ENCODE measurements around the gene TDRD6. TPM values are rescaled to one million over a fixed set of nuclear protein-coding genes. Genes with fewer than 3 reads are reported as not detected.

Gene TDRD6
- total RNA-seq, 1 donor from 2014 or later: not detected

- Mint-ChIP-seq H3K36me3 (ENCODE audit: low read depth) (no peaks in the 10 kb centered on the region), H3K9me3 (no peaks in the 10 kb centered on the region), H3K27me3 (ENCODE audit: insufficient read depth) (peaks cover 45% of the 10 kb centered on the region), H3K4me3 (no peak overlapping the region), H3K4me1 (ENCODE audit: low read depth) (peaks cover 11% of the 10 kb centered on the region), H3K27ac (no peak overlapping the region)
- DNase-seq (ENCODE audit: low spot score): no peak
- intact Hi-C loops (cut with micrococcal nuclease): no loop called here
Observed at GRCh38 chr6:46655803-46656202, 31.9 kb upstream of the TDRD6 start.

- intact Hi-C loops (cut with micrococcal nuclease): no loop called here
- peaks cover 30% of the 10 kb centered on the region for H3K27me3 Mint-ChIP-seq (ENCODE audit: insufficient read depth)
- H3K9me3 Mint-ChIP-seq: no peaks in the 10 kb centered on the region
Observed at GRCh38 chr6:46657642-46658041, 30.0 kb upstream of the TDRD6 start.

DNA sequence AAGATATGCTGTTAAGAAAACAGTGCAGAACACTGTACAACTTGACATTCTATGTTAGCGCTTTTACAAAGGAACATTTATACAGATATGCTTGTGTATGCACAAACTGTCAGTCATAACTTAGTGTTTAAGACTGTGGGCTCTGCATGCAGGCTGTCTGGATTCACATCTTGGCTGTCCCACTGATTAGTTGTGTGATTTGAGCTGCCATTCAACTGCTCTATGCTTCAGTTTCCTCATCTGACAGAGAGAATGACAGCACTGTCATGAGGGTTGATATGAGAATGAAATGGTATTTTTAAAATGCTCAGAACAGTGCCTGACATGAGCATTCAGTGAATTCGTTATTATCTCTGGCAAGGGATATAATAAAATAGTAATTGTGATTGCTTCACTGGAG, 26.2 kb upstream of the TDRD6 start:
- Mint-ChIP-seq H3K27ac (no peak overlapping the region), H3K27me3 (ENCODE audit: insufficient read depth) (peaks cover 4% of the 10 kb centered on the region), H3K4me1 (ENCODE audit: low read depth) (no peaks in the 10 kb centered on the region), H3K4me3 (no peak overlapping the region), H3K9me3 (no peaks in the 10 kb centered on the region), H3K36me3 (ENCODE audit: low read depth) (no peaks in the 10 kb centered on the region)
- intact Hi-C loops (cut with micrococcal nuclease): no loop called here
- DNase-seq (ENCODE audit: low spot score): no peak

More at GRCh38 chr6:46657642-46658041, 30.0 kb upstream of the TDRD6 start:
- DNase-seq (ENCODE audit: low spot score): no peak
- Mint-ChIP-seq H3K4me1 (ENCODE audit: low read depth) (peaks cover 3% of the 10 kb centered on the region), H3K27ac (no peak overlapping the region), H3K4me3 (no peak overlapping the region), H3K36me3 (ENCODE audit: low read depth) (no peaks in the 10 kb centered on the region)

- H3K4me3 Mint-ChIP-seq: no peak overlapping the region
- peaks cover 2% of the 10 kb centered on the region for H3K27me3 Mint-ChIP-seq (ENCODE audit: insufficient read depth)
- H3K4me1 Mint-ChIP-seq (ENCODE audit: low read depth): no peaks in the 10 kb centered on the region
- intact Hi-C loops (cut with micrococcal nuclease): no loop called here
- no peak for DNase-seq (ENCODE audit: low spot score)
- H3K36me3 Mint-ChIP-seq (ENCODE audit: low read depth): no peaks in the 10 kb centered on the region
- H3K9me3 Mint-ChIP-seq: no peaks in the 10 kb centered on the region
- no peak overlapping the region for H3K27ac Mint-ChIP-seq
Observed at GRCh38 chr6:46667377-46667776, 20.3 kb upstream of the TDRD6 start.

DNA sequence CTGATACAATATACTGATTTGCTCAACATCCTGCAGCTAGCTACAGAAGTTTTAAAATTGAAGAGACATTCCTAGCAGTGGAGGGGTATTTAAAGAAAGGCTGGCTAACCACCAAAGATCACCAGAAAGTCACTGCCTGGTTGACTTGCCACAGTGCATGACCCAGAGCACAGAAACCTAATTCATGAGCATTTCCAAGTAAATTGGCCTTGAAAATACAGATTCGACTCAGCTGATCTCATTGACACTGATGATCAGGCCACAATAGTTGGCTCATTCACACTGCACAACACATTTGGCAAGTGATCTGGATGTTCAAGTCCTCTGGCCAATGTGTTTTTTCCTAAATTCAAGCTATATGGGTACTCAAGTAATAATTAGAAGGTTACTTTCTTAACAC, 13.3 kb upstream of the TDRD6 start:
- Mint-ChIP-seq H3K4me3 (no peak overlapping the region), H3K9me3 (no peaks in the 10 kb centered on the region), H3K36me3 (ENCODE audit: low read depth) (no peaks in the 10 kb centered on the region), H3K27ac (no peak overlapping the region), H3K27me3 (ENCODE audit: insufficient read depth) (no peaks in the 10 kb centered on the region), H3K4me1 (ENCODE audit: low read depth) (no peaks in the 10 kb centered on the region)
- intact Hi-C loops (cut with micrococcal nuclease): no loop called here
- DNase-seq (ENCODE audit: low spot score): no peak

DNA sequence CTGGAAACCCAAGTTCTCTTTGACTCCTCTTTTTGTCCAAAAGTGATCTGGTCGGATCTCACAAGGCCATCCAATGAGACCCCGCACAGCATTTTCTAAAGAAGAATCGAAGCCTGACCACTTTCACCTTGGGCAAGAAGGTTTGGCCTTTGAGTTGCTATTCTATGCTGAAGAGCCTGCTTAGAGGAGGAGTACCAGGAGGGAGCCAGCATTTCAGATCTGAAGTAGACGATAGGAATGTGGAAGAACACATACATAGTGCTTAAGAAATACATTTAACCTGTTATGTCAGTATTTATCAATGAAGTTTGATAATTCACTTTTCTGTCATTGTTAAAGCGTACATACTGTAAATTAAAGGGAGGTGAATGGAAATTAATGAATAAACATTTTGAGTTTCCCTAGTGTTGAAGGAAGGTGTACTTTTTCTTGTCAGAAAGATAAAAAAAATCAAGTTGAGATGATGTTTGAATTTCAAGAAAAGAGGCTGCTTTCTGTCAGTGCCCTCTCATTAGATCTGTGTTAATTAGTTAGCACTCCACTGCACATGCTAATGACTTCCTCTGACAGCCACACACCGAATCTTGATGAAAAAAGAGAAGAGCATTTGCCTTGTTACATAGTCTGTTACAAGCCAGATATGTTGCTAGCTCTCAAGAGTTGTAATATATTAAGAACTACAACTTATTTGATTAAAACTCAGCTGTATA, 10.9 kb upstream of the TDRD6 start:
- intact Hi-C loops (cut with micrococcal nuclease): no loop called here
- Mint-ChIP-seq H3K36me3 (ENCODE audit: low read depth) (no peaks in the 10 kb centered on the region), H3K4me1 (ENCODE audit: low read depth) (no peaks in the 10 kb centered on the region), H3K27ac (no peak overlapping the region), H3K27me3 (ENCODE audit: insufficient read depth) (no peaks in the 10 kb centered on the region), H3K4me3 (no peak overlapping the region), H3K9me3 (no peaks in the 10 kb centered on the region)
- DNase-seq (ENCODE audit: low spot score): no peak

DNA sequence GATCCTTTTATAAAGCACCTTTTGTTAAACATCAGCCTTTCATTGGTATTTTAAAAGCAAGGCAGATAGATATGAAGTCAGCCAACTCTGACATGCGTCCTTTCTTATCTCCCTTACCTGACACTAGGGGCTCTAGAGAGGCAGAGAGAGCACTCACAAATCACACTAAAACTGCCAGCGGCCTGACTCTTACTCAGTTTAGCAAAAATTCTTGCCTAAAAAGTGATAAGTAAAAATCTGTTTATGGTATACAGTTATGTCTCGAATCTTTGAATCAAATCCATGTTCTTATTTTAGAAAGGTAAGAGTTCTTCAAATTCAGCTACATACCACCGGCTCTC, 10.4 kb upstream of the TDRD6 start:
- Mint-ChIP-seq H3K36me3 (ENCODE audit: low read depth) (no peaks in the 10 kb centered on the region), H3K4me3 (no peak overlapping the region), H3K4me1 (ENCODE audit: low read depth) (no peaks in the 10 kb centered on the region), H3K27ac (no peak overlapping the region), H3K27me3 (ENCODE audit: insufficient read depth) (peaks cover 2% of the 10 kb centered on the region), H3K9me3 (no peaks in the 10 kb centered on the region)
- intact Hi-C loops (cut with micrococcal nuclease): no loop called here
- DNase-seq (ENCODE audit: low spot score): no peak

DNA sequence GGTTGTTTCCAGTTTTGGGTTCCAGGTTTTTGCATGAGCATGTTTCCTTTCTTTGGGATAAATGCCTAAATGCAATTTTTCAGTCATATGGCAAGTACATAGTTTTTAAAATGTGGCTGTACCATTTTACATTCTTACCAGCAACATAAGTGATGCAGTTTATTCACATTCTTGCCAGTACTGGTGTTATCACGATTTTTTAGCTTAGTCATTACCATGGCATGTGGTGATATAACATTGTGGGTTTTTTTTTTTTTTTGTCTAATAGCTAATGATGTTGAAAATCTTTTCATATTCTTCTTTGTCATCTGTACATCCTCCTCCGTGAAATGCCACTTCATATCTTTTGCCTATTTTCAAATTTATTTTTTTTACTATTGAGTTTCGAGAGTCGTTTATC, 2.9 kb upstream of the TDRD6 start:
- H3K27me3 Mint-ChIP-seq (ENCODE audit: insufficient read depth): peaks cover 13% of the 10 kb centered on the region
- DNase-seq (ENCODE audit: low spot score): no peak
- intact Hi-C loops (cut with micrococcal nuclease): no loop called here
- H3K4me1 Mint-ChIP-seq (ENCODE audit: low read depth): no peaks in the 10 kb centered on the region
- H3K27ac Mint-ChIP-seq: no peak overlapping the region
- H3K36me3 Mint-ChIP-seq (ENCODE audit: low read depth): no peaks in the 10 kb centered on the region
- no peak overlapping the region for H3K4me3 Mint-ChIP-seq
- no peaks in the 10 kb centered on the region for H3K9me3 Mint-ChIP-seq

DNA sequence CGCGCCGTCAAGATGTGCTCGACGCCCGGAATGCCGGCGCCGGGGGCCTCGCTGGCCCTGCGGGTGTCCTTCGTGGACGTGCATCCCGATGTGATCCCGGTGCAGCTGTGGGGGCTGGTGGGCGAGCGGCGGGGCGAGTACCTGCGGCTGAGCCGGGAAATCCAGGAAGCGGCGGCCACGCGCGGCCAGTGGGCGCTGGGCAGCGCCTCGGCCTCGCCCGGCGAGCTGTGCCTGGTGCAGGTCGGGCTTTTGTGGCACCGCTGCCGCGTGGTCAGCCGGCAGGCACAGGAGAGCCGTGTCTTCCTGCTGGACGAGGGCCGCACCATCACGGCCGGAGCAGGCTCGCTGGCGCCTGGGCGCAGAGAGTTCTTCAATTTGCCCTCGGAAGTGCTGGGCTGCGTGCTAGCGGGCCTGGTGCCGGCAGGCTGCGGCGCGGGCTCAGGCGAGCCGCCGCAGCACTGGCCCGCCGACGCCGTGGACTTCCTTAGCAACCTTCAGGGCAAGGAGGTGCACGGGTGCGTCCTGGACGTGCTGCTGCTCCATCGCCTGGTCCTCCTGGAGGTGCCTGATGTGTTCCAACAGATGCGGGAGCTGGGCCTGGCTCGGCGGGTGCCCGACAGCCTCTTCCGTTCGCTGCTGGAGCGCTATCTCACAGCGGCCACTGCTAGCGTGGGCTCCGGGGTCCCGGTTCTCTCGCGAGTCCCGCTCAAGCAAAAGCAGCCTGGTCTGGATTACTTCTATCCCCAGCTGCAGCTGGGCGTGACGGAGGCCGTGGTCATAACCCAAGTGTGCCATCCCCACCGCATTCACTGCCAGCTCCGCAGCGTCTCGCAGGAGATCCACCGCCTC, 656 bp downstream of the TDRD6 start:
- peaks cover 11% of the 10 kb centered on the region for H3K27me3 Mint-ChIP-seq (ENCODE audit: insufficient read depth)
- DNase-seq (ENCODE audit: low spot score): no peak
- intact Hi-C loops (cut with micrococcal nuclease): no loop called here

GRCh38 chr6:46688966-46689335, 1.3 kb downstream of the TDRD6 start:
- H3K4me3 Mint-ChIP-seq: no peak overlapping the region

More for the DNA sequence above, 656 bp downstream of the TDRD6 start:
- H3K27ac Mint-ChIP-seq: no peak overlapping the region
- H3K4me3 Mint-ChIP-seq: no peak overlapping the region
- no peaks in the 10 kb centered on the region for H3K36me3 Mint-ChIP-seq (ENCODE audit: low read depth)
- no peaks in the 10 kb centered on the region for H3K4me1 Mint-ChIP-seq (ENCODE audit: low read depth)
- H3K9me3 Mint-ChIP-seq: no peaks in the 10 kb centered on the region

DNA sequence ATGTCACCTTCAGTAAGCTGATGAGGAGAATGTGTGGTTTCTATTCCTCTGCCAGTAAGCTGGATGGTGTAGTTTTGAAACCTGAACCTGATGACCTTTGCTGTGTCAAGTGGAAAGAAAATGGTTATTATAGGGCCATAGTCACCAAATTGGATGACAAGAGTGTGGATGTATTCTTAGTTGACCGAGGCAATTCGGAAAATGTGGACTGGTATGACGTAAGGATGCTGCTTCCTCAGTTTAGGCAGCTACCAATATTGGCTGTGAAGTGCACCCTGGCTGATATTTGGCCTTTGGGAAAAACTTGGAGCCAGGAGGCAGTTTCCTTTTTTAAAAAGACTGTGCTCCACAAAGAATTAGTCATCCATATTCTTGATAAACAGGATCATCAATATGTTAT, 2.0 kb downstream of the TDRD6 start:
- intact Hi-C loops (cut with micrococcal nuclease): no loop called here

More at GRCh38 chr6:46688966-46689335, 1.3 kb downstream of the TDRD6 start:
- intact Hi-C loops (cut with micrococcal nuclease): no loop called here
- H3K27ac Mint-ChIP-seq: no peak overlapping the region
- no peaks in the 10 kb centered on the region for H3K4me1 Mint-ChIP-seq (ENCODE audit: low read depth)
- H3K27me3 Mint-ChIP-seq (ENCODE audit: insufficient read depth): peaks cover 12% of the 10 kb centered on the region
- DNase-seq (ENCODE audit: low spot score): no peak
- H3K9me3 Mint-ChIP-seq: no peaks in the 10 kb centered on the region
- H3K36me3 Mint-ChIP-seq (ENCODE audit: low read depth): no peaks in the 10 kb centered on the region

GRCh38 chr6:46690141-46690755, 2.6 kb downstream of the TDRD6 start:
- Mint-ChIP-seq H3K9me3 (no peaks in the 10 kb centered on the region), H3K4me3 (no peak overlapping the region), H3K27ac (no peak overlapping the region), H3K36me3 (ENCODE audit: low read depth) (no peaks in the 10 kb centered on the region), H3K27me3 (ENCODE audit: insufficient read depth) (peaks cover 11% of the 10 kb centered on the region), H3K4me1 (ENCODE audit: low read depth) (no peaks in the 10 kb centered on the region)
- no peak for DNase-seq (ENCODE audit: low spot score)
- intact Hi-C loops (cut with micrococcal nuclease): no loop called here

More for the DNA sequence above, 2.0 kb downstream of the TDRD6 start:
- Mint-ChIP-seq H3K4me1 (ENCODE audit: low read depth) (no peaks in the 10 kb centered on the region), H3K27ac (no peak overlapping the region), H3K9me3 (no peaks in the 10 kb centered on the region), H3K36me3 (ENCODE audit: low read depth) (no peaks in the 10 kb centered on the region), H3K27me3 (ENCODE audit: insufficient read depth) (peaks cover 13% of the 10 kb centered on the region), H3K4me3 (no peak overlapping the region)
- DNase-seq (ENCODE audit: low spot score): no peak

DNA sequence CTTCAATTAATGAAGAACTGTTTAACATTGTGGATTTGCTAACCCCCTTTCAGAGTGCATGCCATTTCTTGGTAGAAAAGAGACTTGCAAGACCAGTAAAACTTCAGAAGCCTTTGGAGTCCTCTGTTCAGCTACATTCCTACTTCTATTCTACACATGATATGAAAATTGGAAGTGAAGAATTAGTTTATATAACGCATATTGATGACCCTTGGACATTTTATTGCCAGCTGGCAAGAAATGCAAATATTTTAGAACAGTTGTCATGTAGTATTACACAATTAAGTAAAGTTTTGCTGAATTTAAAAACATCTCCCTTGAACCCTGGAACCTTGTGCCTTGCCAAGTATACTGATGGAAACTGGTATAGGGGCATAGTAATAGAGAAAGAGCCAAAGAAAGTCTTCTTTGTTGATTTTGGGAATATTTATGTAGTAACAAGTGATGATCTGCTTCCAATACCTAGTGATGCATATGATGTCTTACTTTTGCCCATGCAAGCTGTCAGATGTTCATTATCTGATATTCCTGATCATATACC, 3.3 kb downstream of the TDRD6 start:
- H3K4me1 Mint-ChIP-seq (ENCODE audit: low read depth): no peaks in the 10 kb centered on the region
- no peak overlapping the region for H3K27ac Mint-ChIP-seq
- no peaks in the 10 kb centered on the region for H3K9me3 Mint-ChIP-seq
- H3K36me3 Mint-ChIP-seq (ENCODE audit: low read depth): no peaks in the 10 kb centered on the region
- DNase-seq (ENCODE audit: low spot score): no peak
- intact Hi-C loops (cut with micrococcal nuclease): no loop called here
- H3K4me3 Mint-ChIP-seq: no peak overlapping the region
- peaks cover 11% of the 10 kb centered on the region for H3K27me3 Mint-ChIP-seq (ENCODE audit: insufficient read depth)
